ENCODE data around the gene KPNA2.

DNA sequence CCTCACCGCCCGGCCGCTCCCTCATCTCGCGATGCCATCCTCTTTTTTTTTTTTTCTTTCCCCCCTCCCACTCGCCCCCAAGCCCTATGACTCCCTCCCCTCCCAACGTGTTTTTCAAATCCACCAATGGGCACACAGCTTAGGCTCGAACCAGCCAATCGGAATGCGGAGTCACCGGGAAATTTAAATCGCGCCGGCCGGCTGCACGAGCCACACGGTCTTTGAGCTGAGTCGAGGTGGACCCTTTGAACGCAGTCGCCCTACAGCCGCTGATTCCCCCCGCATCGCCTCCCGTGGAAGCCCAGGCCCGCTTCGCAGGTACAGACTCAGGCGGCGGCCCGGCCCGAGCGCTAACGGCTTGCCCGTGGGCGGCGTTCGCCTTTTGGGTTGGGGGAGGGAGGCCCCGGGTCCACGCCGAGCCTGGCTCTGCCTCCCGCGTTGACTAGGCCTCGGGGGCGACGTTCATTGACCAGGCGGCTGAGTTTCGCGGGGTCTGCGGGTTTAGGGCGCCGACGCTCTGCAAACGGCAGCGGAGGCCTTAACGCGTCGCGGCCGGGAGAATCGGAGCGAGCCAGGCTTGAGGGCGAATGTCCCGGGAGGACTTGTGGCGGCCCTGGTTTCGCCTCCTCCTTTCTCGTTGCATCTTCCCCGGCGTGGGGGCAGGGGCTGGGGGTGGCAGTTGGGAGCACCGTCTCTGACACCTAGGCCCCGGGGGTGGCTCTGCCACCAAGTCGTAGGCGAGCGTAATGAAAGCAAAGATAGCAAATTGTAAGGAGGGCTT, at the start of gene KPNA2:
- TF ChIP-seq, protein P1, sequence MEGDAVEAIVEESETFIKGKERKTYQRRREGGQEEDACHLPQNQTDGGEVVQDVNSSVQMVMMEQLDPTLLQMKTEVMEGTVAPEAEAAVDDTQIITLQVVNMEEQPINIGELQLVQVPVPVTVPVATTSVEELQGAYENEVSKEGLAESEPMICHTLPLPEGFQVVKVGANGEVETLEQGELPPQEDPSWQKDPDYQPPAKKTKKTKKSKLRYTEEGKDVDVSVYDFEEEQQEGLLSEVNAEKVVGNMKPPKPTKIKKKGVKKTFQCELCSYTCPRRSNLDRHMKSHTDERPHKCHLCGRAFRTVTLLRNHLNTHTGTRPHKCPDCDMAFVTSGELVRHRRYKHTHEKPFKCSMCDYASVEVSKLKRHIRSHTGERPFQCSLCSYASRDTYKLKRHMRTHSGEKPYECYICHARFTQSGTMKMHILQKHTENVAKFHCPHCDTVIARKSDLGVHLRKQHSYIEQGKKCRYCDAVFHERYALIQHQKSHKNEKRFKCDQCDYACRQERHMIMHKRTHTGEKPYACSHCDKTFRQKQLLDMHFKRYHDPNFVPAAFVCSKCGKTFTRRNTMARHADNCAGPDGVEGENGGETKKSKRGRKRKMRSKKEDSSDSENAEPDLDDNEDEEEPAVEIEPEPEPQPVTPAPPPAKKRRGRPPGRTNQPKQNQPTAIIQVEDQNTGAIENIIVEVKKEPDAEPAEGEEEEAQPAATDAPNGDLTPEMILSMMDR (IDR thresholded peaks at IDR 0.05 in 8 of 11, conservative IDR thresholded peaks at IDR 0.05 in 3 of 11), result peak in 3 of 11 experiments; percentile 5 to 49 (median 43)
- TF ChIP-seq POLR2A (IDR thresholded peaks at IDR 0.05), result peak in 2 of 3 donors; percentile 36 to 54
- TF ChIP-seq POLR2AphosphoS5 (IDR thresholded peaks at IDR 0.05), result peak; percentile 93 to 94 (median 93)
